H1 (cell line): ENCODE data around the gene MOGAT2. TPM values are rescaled to one million over a fixed set of nuclear protein-coding genes. Genes with fewer than 3 reads are reported as not detected.

Source experiments
- CTCF ChIA-PET: fragments of 300-600 bp; sonication (Branson Sonifier 250); formaldehyde crosslinking; loops from one replicate; lab custom pipeline; 2021; ENCODE audit not compliant: partially characterized antibody; lab: Charles Lee
- POLR2A ChIA-PET: fragments of 300-600 bp; sonication (Branson Sonifier 250); formaldehyde crosslinking; loops from one replicate; lab custom pipeline; 2021; ENCODE audit warnings: inconsistent platforms; ENCODE audit not compliant: partially characterized antibody; lab: Charles Lee
- DNase-seq, 2 experiments: peaks; one replicate each; pipeline versions ENCODE4 v3.0.0 to v3.0.0-alpha.2; 2010 to 2022; ENCODE audit warnings: low spot score in 2 of 2, low read depth in 1 of 2, mixed read lengths in 1 of 2
- FAIRE-seq: peaks from 2 replicates; lab custom pipeline; 2011; peaks lifted over from hg19 to GRCh38; lab: Jason Lieb, UNC
- H2AFZ ChIP-seq: 2 replicates; pipeline ENCODE4 v1.8.1; 2012; ENCODE audit warnings: low read length, inconsistent platforms
- H2AK5ac ChIP-seq: 2 replicates; pipeline ENCODE4 v1.6.1; 2013; ENCODE audit warnings: low read depth, low read length
- H2BK120ac ChIP-seq: replicated peaks from 2 replicates; pipeline ENCODE3; 2013; ENCODE audit warnings: low read depth, low read length, inconsistent platforms
- H2BK12ac ChIP-seq: 2 replicates; pipeline ENCODE4 v1.6.1; 2013; ENCODE audit warnings: low read depth, low read length
- H2BK15ac ChIP-seq: 2 replicates; pipeline ENCODE4 v1.6.1; 2013; ENCODE audit warnings: low read length
- H2BK20ac ChIP-seq: 2 replicates; pipeline ENCODE4 v1.6.1; 2013; ENCODE audit warnings: low read length
- H2BK5ac ChIP-seq: 2 replicates; pipeline ENCODE4 v1.6.1; 2013; ENCODE audit warnings: low read depth, low read length
- H3K14ac ChIP-seq: 2 replicates; pipeline ENCODE4 v1.6.1; 2013; ENCODE audit warnings: inconsistent platforms; ENCODE audit not compliant: insufficient read length
- H3K18ac ChIP-seq: 2 replicates; pipeline ENCODE4 v1.6.1; 2013; ENCODE audit warnings: low read length; ENCODE audit errors: extremely low read depth
- H3K23ac ChIP-seq: 2 replicates; pipeline ENCODE4 v1.6.1; 2013; ENCODE audit warnings: inconsistent platforms; ENCODE audit not compliant: insufficient read length
- H3K23me2 ChIP-seq: 2 replicates; pipeline ENCODE4 v1.6.1; 2013; ENCODE audit warnings: low read depth, low read length
- H3K27ac ChIP-seq: 2 replicates; pipeline ENCODE4 v1.6.1; 2011; ENCODE audit warnings: low read depth, low read length, inconsistent platforms
- H3K27me3 ChIP-seq, 4 experiments: replicated peaks in 1 of 4; 1 replicate in 1 of 4; 2 replicates in 3 of 4; pipeline versions ENCODE4 v1.6.1 to v1.8.1; 2011 to 2013; ENCODE audit warnings: low read length in 3 of 4, mild to moderate bottlenecking in 3 of 4, inconsistent platforms in 2 of 4, mixed read lengths in 2 of 4, moderate library complexity in 1 of 4; ENCODE audit not compliant: control insufficient read depth in 3 of 4, insufficient read depth in 3 of 4; ENCODE audit errors: extremely low read depth in 1 of 4
- H3K36me3 ChIP-seq, 4 experiments: 2 replicates each; pipeline versions ENCODE4 v1.6.1 to v1.8.1; 2011 to 2013; ENCODE audit warnings: mild to moderate bottlenecking in 4 of 4, low read length in 3 of 4, moderate library complexity in 2 of 4, control low read depth in 1 of 4, inconsistent platforms in 1 of 4; ENCODE audit not compliant: insufficient read depth in 4 of 4, control insufficient read depth in 2 of 4
- H3K4ac ChIP-seq: replicated peaks from 2 replicates; pipeline ENCODE3; 2013; ENCODE audit warnings: low read length, low read depth, mixed read lengths, inconsistent platforms; ENCODE audit not compliant: insufficient read length
- H3K4me1 ChIP-seq, 4 experiments: replicated peaks in 1 of 4; 1 replicate in 1 of 4; 2 replicates in 3 of 4; pipeline versions ENCODE4 v1.6.1 to v1.8.1; 2011 to 2013; ENCODE audit warnings: low read length in 3 of 4, inconsistent platforms in 2 of 4, mixed read lengths in 1 of 4; ENCODE audit not compliant: insufficient read depth in 4 of 4, control insufficient read depth in 3 of 4
- H3K4me2 ChIP-seq, 2 experiments: 2 replicates each; pipeline versions ENCODE4 v1.6.1 to v1.8.1; 2011 to 2013; ENCODE audit warnings: low read depth in 2 of 2, low read length in 2 of 2, control low read depth in 1 of 2, inconsistent platforms in 1 of 2, mild to moderate bottlenecking in 1 of 2; ENCODE audit not compliant: insufficient read depth in 1 of 2
- H3K4me3 ChIP-seq, 4 experiments: fragments of 200-600, 300-600 bp in 1 of 4; sonication (generic), shearing (Covaris generic), sonication (Bioruptor Twin) in 1 of 4; 2 replicates each; pipeline versions ENCODE4 v1.5.1 to v1.8.1; 2011 to 2016; ENCODE audit warnings: low read length in 4 of 4, low read depth in 3 of 4, control low read depth in 2 of 4, inconsistent platforms in 2 of 4, mild to moderate bottlenecking in 2 of 4, mixed read lengths in 1 of 4, moderate library complexity in 1 of 4; ENCODE audit not compliant: insufficient read depth in 2 of 4; ENCODE audit errors: extremely low read depth in 1 of 4
- H3K56ac ChIP-seq: replicated peaks from 2 replicates; pipeline ENCODE3; 2013; ENCODE audit warnings: low read depth, mild to moderate bottlenecking, mixed read lengths, low read length, inconsistent platforms; ENCODE audit not compliant: insufficient read length
- H3K79me1 ChIP-seq: 2 replicates; pipeline ENCODE4 v1.6.1; 2013; ENCODE audit warnings: low read depth, low read length, control low read depth
- H3K79me2 ChIP-seq, 2 experiments: 2 replicates each; pipeline versions ENCODE4 v1.6.1 to v1.8.1; 2012 to 2013; ENCODE audit warnings: low read length in 2 of 2, mild to moderate bottlenecking in 2 of 2, inconsistent platforms in 1 of 2; ENCODE audit not compliant: insufficient read depth in 2 of 2, control insufficient read depth in 1 of 2
- H3K9ac ChIP-seq, 4 experiments: replicated peaks in 1 of 4; 1 replicate in 1 of 4; 2 replicates in 3 of 4; pipeline versions ENCODE4 v1.6.1 to v1.8.1; 2011 to 2013; ENCODE audit warnings: low read depth in 3 of 4, low read length in 3 of 4, control low read depth in 2 of 4, mild to moderate bottlenecking in 2 of 4, moderate library complexity in 2 of 4, inconsistent platforms in 1 of 4; ENCODE audit errors: extremely low read depth in 1 of 4
- H3K9me3 ChIP-seq, 2 experiments: 2 replicates each; pipeline versions ENCODE4 v1.6.1 to v1.8.1; 2012 to 2013; ENCODE audit warnings: mild to moderate bottlenecking in 2 of 2, moderate library complexity in 2 of 2, control low read depth in 1 of 2, inconsistent platforms in 1 of 2, low read depth in 1 of 2, low read length in 1 of 2, mixed read lengths in 1 of 2; ENCODE audit not compliant: insufficient read depth in 2 of 2
- H4K20me1 ChIP-seq, 2 experiments: replicated peaks in 1 of 2; 2 replicates each; pipeline versions ENCODE3 to v1.8.1; 2011 to 2013; ENCODE audit warnings: inconsistent platforms in 2 of 2, low read length in 2 of 2, mild to moderate bottlenecking in 1 of 2; ENCODE audit not compliant: insufficient read depth in 2 of 2, control insufficient read depth in 1 of 2
- H4K5ac ChIP-seq: 2 replicates; pipeline ENCODE4 v1.6.1; 2013; ENCODE audit warnings: low read length, low read depth, mixed read lengths, inconsistent platforms; ENCODE audit not compliant: insufficient read length
- H4K8ac ChIP-seq: 2 replicates; pipeline ENCODE4 v1.8.0; 2013; ENCODE audit warnings: mild to moderate bottlenecking, moderate library complexity, low read length, inconsistent platforms; ENCODE audit not compliant: insufficient read depth; ENCODE audit errors: extremely low read depth
- H4K91ac ChIP-seq: replicated peaks from 2 replicates; pipeline ENCODE3; 2013; ENCODE audit warnings: low read length, mixed read lengths, inconsistent platforms; ENCODE audit not compliant: insufficient read length
- BACH1 ChIP-seq: IDR thresholded peaks from 2 replicates; pipeline ENCODE4 v1.6.1; 2012; ENCODE audit warnings: low read length, improper control_type of control experiment
- CEBPB ChIP-seq: IDR thresholded peaks from 2 replicates; pipeline ENCODE4 v1.6.1; 2012; ENCODE audit warnings: low read depth, low read length
- CHD1 ChIP-seq: IDR thresholded peaks from 2 replicates; pipeline ENCODE4 v1.6.1; 2012; ENCODE audit warnings: low read depth, low read length, improper control_type of control experiment
- CTBP2 ChIP-seq: IDR thresholded peaks from 2 replicates; pipeline ENCODE4 v1.7.0; 2011; ENCODE audit warnings: borderline replicate concordance, mild to moderate bottlenecking, moderate library complexity, mixed read lengths, low read length; ENCODE audit not compliant: insufficient read depth, insufficient read length
- JUN ChIP-seq: IDR thresholded peaks from 2 replicates; pipeline ENCODE4 v1.6.1; 2011; ENCODE audit warnings: low read depth, mild to moderate bottlenecking, improper control_type of control experiment, low read length
- POLR2A ChIP-seq, 2 experiments: IDR thresholded peaks; 1 replicate in 1 of 2; 2 replicates in 1 of 2; pipeline ENCODE4 v1.6.1; 2011; ENCODE audit warnings: low read depth in 2 of 2, low read length in 2 of 2, mild to moderate bottlenecking in 2 of 2; ENCODE audit errors: control extremely low read depth in 1 of 2
- POLR2AphosphoS5 ChIP-seq: IDR thresholded peaks from 2 replicates; pipeline ENCODE4 v1.6.1; 2011; ENCODE audit warnings: low read depth, low read length
- RAD21 ChIP-seq, 2 experiments: IDR thresholded peaks in 1 of 2; conservative IDR thresholded peaks in 1 of 2; 2 replicates each; pipeline ENCODE4 v1.6.1; 2011; ENCODE audit warnings: low read depth in 2 of 2, low read length in 2 of 2, improper control_type of control experiment in 1 of 2, inconsistent platforms in 1 of 2, mild to moderate bottlenecking in 1 of 2, moderate library complexity in 1 of 2
- RXRA ChIP-seq: IDR thresholded peaks from 2 replicates; pipeline ENCODE4 v1.6.1; 2011; ENCODE audit warnings: low read depth, mild to moderate bottlenecking, low read length, moderate library complexity; ENCODE audit not compliant: insufficient read depth
- SIN3A ChIP-seq, 2 experiments: IDR thresholded peaks in 1 of 2; conservative IDR thresholded peaks in 1 of 2; 2 replicates each; pipeline ENCODE4 v1.6.1; 2011 to 2012; ENCODE audit warnings: low read length in 2 of 2, improper control_type of control experiment in 1 of 2, low read depth in 1 of 2, mild to moderate bottlenecking in 1 of 2
- TAF1 ChIP-seq: IDR thresholded peaks from 2 replicates; pipeline ENCODE4 v1.6.1; 2011; ENCODE audit warnings: mild to moderate bottlenecking, low read depth, low read length
- WGBS, 2 experiments: shearing (Covaris generic) in 1 of 2; methylation state at CpG; one replicate each; pipeline versions ENCODE4 v1.1.6 to v1.1.7; 2013 to 2015; ENCODE audit warnings: low lambda C conversion rate in 2 of 2, mixed read lengths in 2 of 2, inconsistent platforms in 1 of 2, low coverage in 1 of 2, missing lambda C conversion rate in 1 of 2; ENCODE audit not compliant: insufficient replicate concordance in 2 of 2, insufficient coverage in 1 of 2, insufficient read length in 1 of 2; ENCODE audit errors: extremely low coverage in 1 of 2, missing lambda C conversion rate in 1 of 2; 5-methylcytosine and 5-hydroxymethylcytosine counted together
- polyA plus RNA-seq, 7 experiments: library from polyadenylated mRNA; depleted of rRNA in 3 of 7; stranded (reverse) in 5 of 7; unstranded in 2 of 7; fragments of >200 nt in 5 of 7; fragments of 200-250 nt in 2 of 7; gene quantifications; 1 replicate in 5 of 7; 2 replicates in 1 of 7; 4 replicates in 1 of 7; pipeline versions ENCODE4 v1.2.1 to v1.2.3, GENCODE V29; 2011 to 2013; ENCODE audit warnings: missing spikeins in 2 of 7, mixed read lengths in 2 of 7
- total RNA-seq: library from RNA; stranded (reverse); fragmentation: NEBNext Ultra II Directional; extraction: Animal tissue kit (Norgen Biotek cat#: 25700); gene quantifications from 2 replicates; pipeline ENCODE4 v1.2.1, GENCODE V29; 2021
- TF ChIP-seq, protein P1 (sequence below): IDR thresholded peaks from 2 replicates; pipeline ENCODE4 v1.6.1; 2011; ENCODE audit warnings: low read length, improper control_type of control experiment

Gene MOGAT2
- total and polyA plus RNA-seq, 2 of the 8 experiments (the other 6 are each of a cell fraction or from before 2014, with no cell fraction given) = not detected

DNA sequence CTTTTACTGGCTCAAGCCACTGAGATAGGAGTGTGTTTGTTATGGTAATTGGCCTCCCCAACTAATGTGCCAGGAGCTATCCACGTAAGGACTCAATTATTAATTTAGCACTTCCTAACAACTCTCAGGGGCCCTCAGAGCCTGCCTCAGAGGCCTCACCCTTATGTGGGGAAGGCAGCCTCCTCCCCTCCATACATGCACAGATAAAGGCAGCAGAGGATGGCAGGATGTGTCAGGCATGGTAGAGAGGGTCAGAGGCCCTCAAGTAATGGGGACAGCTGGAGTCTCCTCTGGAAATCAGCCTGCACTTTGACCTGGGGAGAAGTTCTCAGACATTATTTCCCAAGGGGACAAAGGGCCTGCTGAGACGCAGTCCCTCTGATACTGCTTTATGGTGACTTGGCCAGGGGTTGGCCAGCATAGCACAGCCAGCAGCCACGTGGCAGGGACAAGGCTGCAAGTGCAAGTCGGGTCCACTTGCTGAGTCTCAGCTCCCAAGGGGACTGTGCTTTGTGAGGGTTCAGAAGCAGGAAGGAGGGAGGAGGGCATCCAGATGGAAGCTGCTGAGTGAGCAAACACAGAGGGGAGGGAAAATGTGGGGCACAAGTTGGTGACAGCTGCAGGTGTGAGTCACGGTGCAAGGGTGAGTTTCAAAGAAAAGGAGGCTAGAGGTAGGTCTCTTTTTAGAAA lies 17.0 kb downstream of the MOGAT2 start:
- DNase-seq (no peak), FAIRE-seq (no peak)
- H2AFZ ChIP-seq = no peak overlapping the region
- no peak overlapping the region for H3K23ac ChIP-seq
- no peaks in the 10 kb centered on the region for H4K20me1 ChIP-seq
- H4K8ac ChIP-seq = no peak overlapping the region
- no peak overlapping the region for H2AK5ac ChIP-seq
- no peaks in the 10 kb centered on the region; a peak in 1 of 7 replicates for H3K27me3 ChIP-seq
- H3K9ac ChIP-seq = no peak overlapping the region
- no peak overlapping the region for H3K18ac ChIP-seq
- H4K91ac ChIP-seq = no peak overlapping the region
- no peaks in the 10 kb centered on the region for H3K79me2 ChIP-seq
- H3K27ac ChIP-seq = no peak overlapping the region
- H3K79me1 ChIP-seq = no peaks in the 10 kb centered on the region
- no peaks in the 10 kb centered on the region for H3K23me2 ChIP-seq
- no peak overlapping the region for H3K56ac ChIP-seq
- no peaks in the 10 kb centered on the region for H3K9me3 ChIP-seq
- CTCF ChIA-PET = interaction anchor here (1.0 to 2.6 kb wide), 4 partner anchors 10 to 137 kb away, joined by 3 to 11 read pairs (median 4); no protein-coding TSS in a partner anchor
- H3K4me2 ChIP-seq = no peak overlapping the region
- no peak overlapping the region for H3K4me3 ChIP-seq
- no peak overlapping the region for H2BK15ac ChIP-seq
- H3K4me1 ChIP-seq = no peaks in the 10 kb centered on the region
- H3K4ac ChIP-seq = no peak overlapping the region
- H2BK5ac ChIP-seq = no peak overlapping the region
- H2BK20ac ChIP-seq = no peak overlapping the region
- WGBS, 2 experiments = 83% methylated on average over 5 of the region's 5 CpGs; no CpG with 5 or more reads in 1 of the 2 experiments
- no peak overlapping the region for H4K5ac ChIP-seq
- no peaks in the 10 kb centered on the region for H3K36me3 ChIP-seq
- H3K14ac ChIP-seq = no peak overlapping the region
- no peak overlapping the region for H2BK12ac ChIP-seq
- POLR2A ChIA-PET = interaction anchor here (1.2 kb wide), 1 partner anchor 34 kb away, joined by 3 read pairs; the partner anchor contains the start of gene DGAT2
- no peak overlapping the region for H2BK120ac ChIP-seq
- TF ChIP-seq JUN (no peak), RXRA (no peak), SIN3A (conservative IDR thresholded peaks at IDR 0.05 in 1 of 2, IDR thresholded peaks at IDR 0.05 in 1 of 2; ENCODE audit: low read depth in 1 of 2, low read length in 2 of 2) (no peak), CEBPB (no peak), RAD21 (IDR thresholded peaks at IDR 0.05 in 1 of 2, conservative IDR thresholded peaks at IDR 0.05 in 1 of 2; ENCODE audit: low read depth in 2 of 2, low read length in 2 of 2) (no peak), TAF1 (no peak), POLR2AphosphoS5 (no peak), BACH1 (no peak), CTBP2 (no peak), CHD1 (no peak), POLR2A (IDR thresholded peaks at IDR 0.05; ENCODE audit: control extremely low read depth in 1 of 2, low read depth in 2 of 2, low read length in 2 of 2) (no peak)
- TF ChIP-seq, protein P1, sequence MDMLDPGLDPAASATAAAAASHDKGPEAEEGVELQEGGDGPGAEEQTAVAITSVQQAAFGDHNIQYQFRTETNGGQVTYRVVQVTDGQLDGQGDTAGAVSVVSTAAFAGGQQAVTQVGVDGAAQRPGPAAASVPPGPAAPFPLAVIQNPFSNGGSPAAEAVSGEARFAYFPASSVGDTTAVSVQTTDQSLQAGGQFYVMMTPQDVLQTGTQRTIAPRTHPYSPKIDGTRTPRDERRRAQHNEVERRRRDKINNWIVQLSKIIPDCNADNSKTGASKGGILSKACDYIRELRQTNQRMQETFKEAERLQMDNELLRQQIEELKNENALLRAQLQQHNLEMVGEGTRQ = no peak
